ENCODE measurements around the gene TMC2.
"Not testable (repeated sequence)": the region's sequence is repeated elsewhere in the genome, so short reads cannot be mapped to it uniquely, and the experiment has no call there.

The TMC2 gene, protein sequence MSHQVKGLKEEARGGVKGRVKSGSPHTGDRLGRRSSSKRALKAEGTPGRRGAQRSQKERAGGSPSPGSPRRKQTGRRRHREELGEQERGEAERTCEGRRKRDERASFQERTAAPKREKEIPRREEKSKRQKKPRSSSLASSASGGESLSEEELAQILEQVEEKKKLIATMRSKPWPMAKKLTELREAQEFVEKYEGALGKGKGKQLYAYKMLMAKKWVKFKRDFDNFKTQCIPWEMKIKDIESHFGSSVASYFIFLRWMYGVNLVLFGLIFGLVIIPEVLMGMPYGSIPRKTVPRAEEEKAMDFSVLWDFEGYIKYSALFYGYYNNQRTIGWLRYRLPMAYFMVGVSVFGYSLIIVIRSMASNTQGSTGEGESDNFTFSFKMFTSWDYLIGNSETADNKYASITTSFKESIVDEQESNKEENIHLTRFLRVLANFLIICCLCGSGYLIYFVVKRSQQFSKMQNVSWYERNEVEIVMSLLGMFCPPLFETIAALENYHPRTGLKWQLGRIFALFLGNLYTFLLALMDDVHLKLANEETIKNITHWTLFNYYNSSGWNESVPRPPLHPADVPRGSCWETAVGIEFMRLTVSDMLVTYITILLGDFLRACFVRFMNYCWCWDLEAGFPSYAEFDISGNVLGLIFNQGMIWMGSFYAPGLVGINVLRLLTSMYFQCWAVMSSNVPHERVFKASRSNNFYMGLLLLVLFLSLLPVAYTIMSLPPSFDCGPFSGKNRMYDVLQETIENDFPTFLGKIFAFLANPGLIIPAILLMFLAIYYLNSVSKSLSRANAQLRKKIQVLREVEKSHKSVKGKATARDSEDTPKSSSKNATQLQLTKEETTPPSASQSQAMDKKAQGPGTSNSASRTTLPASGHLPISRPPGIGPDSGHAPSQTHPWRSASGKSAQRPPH

GRCh38 chr20:2536560-2536986 is at the start of gene TMC2:
Gene TMC2, plus strand, starts transcription at chr20:2536573. Its CDS starts 49 bp downstream, at chr20:2536622.
- DNase-seq = no peak

DNA sequence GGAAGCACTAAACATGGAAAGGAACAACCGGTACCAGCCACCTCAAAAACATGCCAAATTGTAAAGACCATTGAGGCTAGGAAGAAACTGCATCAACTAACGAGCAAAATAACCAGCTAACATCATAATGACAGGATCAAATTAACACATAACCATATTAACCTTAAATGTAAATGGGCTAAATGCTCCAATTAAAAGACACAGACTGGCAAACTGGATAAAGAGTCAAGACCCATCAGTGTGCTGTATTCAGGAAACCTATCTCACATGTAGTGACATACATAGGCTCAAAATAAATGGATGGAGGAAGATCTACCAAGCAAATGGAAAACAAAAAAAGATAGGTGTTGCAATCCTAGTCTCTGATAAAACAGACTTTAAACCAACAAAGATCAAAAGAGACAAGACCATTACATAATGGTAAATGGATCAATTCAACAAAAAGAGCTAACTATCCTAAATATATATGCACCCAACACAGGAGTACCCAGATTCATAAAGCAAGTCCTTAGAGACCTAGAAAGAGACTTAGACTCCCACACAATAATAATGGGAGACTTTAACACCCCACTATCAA is 33.5 kb upstream of the TMC2 start:
- not testable (repeated sequence) for DNase-seq

DNA sequence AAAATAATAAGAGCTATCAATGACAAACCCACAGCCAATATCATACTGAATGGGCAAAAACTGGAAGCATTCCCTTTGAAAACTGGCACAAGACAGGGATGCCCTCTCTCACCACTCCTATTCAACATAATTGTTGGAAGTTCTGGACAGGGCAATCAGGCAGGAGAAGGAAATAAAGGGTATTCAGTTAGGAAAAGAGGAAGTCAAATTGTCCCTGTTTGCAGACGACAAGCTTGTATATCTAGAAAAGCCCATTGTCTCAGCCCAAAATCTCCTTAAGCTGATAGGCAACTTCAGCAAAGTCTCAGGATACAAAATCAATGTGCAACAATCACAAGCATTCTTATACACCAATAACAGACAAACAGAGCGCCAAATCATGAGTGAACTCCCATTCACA is 31.6 kb upstream of the TMC2 start:
- DNase-seq = not testable (repeated sequence)

- DNase-seq = not testable (repeated sequence)
Observed at GRCh38 chr20:2506426-2506825, 29.9 kb upstream of the TMC2 start.

DNA sequence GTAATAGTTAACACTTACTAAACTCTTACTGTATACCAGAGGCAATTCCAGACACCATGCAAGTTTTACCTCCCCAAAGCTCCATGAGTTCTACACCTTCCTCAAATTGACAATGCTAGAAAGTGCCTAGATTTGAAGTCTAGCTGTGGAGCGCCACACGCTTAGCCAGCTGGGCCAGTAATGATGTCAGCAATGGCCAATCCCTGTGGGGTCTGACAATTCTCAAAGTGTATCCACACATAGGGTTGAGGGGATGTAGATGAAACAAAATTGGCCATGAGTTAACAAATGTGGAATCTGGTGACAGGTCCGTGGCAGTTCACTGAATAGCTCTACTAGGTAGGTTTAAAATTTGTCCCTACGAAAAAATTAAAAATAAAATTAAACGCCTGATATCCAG is 28.9 kb upstream of the TMC2 start:
- DNase-seq = no peak

- no peak for DNase-seq
Observed at GRCh38 chr20:2507875-2508630, 28.3 kb upstream of the TMC2 start.

DNA sequence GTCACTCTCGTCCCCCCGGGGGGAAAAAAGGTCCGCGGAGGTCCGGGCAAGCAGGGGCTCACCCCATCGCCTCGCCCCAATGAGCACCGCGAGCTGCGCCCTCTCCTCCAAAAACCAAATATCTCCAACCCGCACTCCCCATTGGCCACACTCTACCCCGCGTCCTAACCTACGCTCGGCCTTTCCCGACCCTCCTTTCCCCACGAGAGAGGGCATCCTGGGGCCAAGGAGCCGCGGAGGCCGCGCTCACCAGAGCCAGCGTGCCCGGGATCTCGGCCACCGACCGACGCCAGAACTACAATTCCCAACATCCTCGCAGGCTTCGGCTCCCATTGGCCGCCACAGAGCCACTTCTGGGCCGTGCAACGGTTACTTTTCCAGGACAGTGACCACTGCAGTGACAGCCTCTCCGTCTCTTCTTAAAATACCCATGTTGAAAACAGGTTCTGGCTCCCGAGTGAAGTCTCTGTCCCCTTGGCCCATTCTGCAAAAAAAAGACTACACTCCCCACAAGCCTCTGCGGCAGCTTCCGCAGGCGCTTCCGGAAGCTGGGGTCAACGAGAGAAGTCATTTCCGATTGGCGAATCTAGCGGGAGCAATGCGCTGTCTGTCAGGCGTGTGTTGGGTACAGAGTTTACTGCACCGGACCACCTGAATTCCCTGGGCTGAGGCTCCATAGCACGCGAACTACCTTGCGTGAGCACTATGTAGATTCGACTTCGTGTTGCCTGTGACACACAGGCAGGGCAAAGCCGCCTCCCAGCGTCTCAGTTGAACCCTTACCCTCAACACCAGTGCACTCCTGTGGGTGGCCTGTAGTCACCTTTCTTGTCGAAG is 27.5 kb upstream of the TMC2 start, which contains the start of gene ZNF343:
Gene ZNF343 (minus strand): TSS at position 285 of the 837 bp plus-strand sequence. CDS start 15,020 bp downstream, outside the sequence.
- DNase-seq = peak; percentile 82

- no peak for DNase-seq
Observed at GRCh38 chr20:2509468-2509781, 26.9 kb upstream of the TMC2 start.

- DNase-seq = no peak
Observed at GRCh38 chr20:2509794-2510193, 26.6 kb upstream of the TMC2 start.

- DNase-seq = no peak
Observed at GRCh38 chr20:2515203-2515602, 21.2 kb upstream of the TMC2 start.

- DNase-seq = no peak
Observed at GRCh38 chr20:2516399-2516798, 20.0 kb upstream of the TMC2 start.

GRCh38 chr20:2518096-2518495 is 18.3 kb upstream of the TMC2 start:
- DNase-seq = no peak

DNA sequence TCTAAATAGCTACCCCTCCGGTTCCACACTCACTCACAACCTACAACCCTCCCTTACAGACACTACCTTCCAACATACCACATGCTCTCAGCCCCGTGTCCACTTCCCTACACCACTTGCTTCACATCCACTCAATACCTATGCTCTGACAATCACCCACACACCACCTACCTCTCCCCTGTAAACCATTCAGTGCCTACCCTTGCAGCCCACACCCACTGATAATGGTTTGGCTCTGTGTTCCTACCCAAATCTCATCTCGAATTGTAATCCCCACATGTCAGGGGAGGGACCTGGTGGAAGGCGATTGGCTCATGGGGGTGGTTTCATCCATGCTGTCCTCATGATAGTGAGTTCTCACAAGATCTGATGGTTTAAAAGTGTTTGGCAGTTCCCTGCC is 17.8 kb upstream of the TMC2 start:
- DNase-seq = no peak

GRCh38 chr20:2519115-2519809 is 17.1 kb upstream of the TMC2 start:
- DNase-seq = no peak

DNA sequence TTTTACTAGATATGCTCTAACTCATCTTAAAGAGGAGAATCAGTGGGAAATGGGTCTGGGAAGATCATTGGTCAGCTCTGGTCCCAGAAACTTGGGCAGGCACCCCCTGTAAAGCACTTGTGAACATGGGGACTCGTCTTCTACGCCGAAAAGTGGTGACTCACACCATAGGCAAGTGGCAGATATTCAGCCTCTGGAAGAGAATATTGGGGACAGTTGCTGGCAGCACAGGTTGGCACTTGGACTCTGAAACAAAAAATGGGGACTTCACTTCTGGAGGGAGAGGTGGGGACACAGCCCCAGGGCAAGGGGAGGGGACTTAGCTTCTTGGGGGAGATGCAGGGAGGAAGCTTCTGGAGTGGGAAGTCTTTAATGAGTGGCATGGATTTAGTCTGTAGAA is 15.8 kb upstream of the TMC2 start:
- no peak for DNase-seq

GRCh38 chr20:2521369-2522305 is 14.7 kb upstream of the TMC2 start:
- DNase-seq = peak; percentile 9

DNA sequence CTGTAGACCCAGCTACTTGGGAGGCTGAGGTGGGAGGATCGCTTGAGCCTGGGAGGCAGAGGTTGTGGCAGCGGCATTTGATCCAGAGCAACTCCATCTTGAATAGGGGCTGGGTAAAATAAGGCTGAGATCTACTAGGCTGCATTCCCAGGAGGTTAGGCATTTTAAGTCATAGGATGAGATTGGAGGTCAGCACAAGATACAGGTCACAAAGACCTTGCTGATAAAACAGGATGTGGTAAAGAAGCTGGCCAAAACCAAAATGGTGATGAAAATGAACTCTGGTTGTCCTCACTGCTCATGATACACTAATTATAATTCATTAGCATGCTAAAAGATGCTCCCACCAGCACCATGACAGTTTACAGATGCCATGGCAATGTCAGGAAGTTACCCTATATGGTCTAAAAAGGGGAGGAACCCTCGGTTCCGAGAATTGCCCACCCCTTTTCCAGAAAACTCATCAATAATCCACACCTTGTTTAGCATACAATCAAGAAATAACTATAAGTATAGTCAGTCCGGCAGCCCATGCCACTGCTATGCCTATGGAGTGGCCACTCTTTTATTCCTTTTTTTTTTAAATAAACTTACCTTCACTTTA is 13.4 kb upstream of the TMC2 start:
- not testable (repeated sequence) for DNase-seq

DNA sequence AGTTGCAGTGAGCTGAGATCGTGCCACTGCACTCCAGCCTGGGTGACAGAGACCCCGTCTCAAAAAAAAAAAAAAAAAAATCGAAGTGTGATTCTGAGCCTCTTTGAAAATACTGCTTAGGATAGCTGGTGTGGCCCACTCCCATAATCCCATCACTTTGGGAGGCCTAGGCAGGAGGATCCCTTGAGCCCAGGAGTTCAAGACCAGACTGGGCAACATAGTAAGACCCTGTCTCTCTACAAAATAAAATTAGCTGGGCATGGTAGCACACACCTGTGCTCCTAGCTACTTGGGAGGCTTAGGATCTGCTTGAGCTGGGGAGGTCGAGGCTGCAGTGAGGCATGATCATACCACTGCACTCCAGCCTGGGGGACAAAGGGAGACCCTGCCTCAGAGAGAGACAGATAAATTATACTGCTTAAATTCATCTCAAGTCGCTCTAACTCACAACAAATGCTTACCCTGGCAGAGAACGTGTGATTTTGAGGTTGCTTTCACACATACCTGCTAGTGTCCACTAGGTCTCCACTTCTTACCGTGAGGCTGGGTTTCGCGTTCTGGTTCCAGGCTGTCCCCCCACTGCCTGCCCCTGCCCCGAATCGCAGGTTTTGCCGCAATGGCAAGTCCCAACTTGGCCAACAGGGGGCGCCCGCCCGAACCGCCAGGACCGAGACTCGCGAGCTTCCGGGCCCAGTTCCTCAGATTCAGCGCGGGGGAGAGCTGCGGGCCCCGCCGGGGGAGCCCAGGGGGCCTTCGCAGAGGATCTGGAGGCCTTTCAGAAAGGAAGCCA is 12.3 kb upstream of the TMC2 start:
- peak; percentile 68 for DNase-seq

All from NCI-H1092 treated with DMSO at 0.1 percent for 48 hours (cell line).